ENCODE results near the gene NDUFS3.

DNA sequence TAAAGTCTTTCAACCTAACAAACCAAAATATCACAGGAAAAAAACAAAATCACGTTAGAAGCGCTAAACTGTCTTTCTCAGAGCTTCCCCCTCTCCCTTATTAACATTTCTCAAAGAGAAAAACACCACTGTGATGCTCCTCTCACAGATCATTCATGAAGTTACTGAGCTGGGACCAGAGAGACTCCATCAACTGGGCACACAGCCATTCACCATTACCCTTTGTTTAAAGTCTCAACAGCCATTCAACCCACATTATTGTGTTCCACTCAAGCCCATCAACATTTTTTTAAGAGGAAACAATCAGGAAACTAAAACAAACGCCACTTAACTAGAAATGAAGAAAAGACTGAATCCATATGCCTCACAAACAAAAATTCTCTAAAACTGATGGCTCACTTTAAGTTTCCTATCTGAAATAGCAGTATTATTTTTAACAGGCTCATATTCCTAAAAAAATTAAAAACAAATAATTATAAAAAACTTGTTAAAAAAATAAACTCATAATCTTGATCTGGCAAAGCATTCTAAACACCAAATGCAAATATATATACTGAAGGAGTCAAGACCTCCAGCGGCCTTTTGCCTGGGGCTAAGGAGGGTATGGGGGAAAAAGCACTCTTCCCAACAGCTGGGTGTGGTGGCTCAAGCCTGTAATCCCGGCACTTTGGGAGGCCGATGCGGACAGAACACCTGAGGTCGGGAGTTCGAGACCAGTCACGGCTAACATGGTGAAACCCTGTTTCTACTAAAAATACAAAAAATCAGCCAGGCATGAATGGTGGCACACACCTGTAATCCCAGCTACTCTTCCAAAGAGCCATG, 39.9 kb upstream of the NDUFS3 start:
- TF ChIP-seq CTCF (IDR thresholded peaks at IDR 0.05) (no peak), POLR2AphosphoS5 (IDR thresholded peaks at IDR 0.05; ENCODE audit: low read depth, low read length) (no peak), TCF7L2 (IDR thresholded peaks at IDR 0.05; ENCODE audit: low read depth, low read length) (no peak), REST (IDR thresholded peaks at IDR 0.05; ENCODE audit: insufficient read depth in 1 of 2, low read depth in 2 of 2, low read length in 1 of 2) (no peak), SIN3A (IDR thresholded peaks at IDR 0.05; ENCODE audit: borderline replicate concordance, insufficient read depth, low read depth, low read length) (no peak)
